GM23248 (cell line): ENCODE measurements around the gene TMEM203.

Experiments used
- EZH2 ChIP-seq: fragments of 200-600 bp; sonication (generic); IDR thresholded peaks from 2 replicates; pipeline ENCODE4 v1.6.1; 2018; ENCODE audit warnings: antibody characterized with exemption, mild to moderate bottlenecking; ENCODE audit not compliant: insufficient read depth, poor library complexity, severe bottlenecking
- EZH2phosphoT487 ChIP-seq: fragments of 200-600 bp; sonication (generic); IDR thresholded peaks from 2 replicates; pipeline ENCODE4 v1.6.1; 2018; ENCODE audit warnings: antibody characterized with exemption, moderate library complexity, mild to moderate bottlenecking, low read depth; ENCODE audit not compliant: insufficient read depth

DNA sequence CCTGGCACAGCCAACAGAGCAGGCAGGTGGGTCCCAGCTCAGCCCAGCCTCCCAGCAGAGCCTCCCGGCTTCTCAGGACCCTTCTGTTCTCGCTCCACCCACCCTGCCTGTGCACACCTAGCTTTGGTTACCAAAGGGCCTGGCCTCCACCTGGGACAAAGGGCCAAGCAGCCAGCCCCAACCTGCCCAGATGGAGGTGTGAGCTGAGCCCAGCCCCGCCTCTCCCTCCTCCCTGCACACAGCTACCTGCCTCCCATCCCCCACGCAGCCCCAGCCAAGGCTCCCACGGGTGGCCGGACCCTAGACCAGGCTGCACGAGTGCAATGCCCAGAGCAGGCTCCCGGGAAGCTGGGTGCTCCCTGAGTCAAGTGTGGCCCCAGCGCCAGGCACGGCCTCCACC is 10.5 kb downstream of the TMEM203 start:
- TF ChIP-seq EZH2 (no peak), EZH2phosphoT487 (no peak)
